ENCODE data around the gene PTPRF. TPM values are rescaled to one million over a fixed set of nuclear protein-coding genes. Genes with fewer than 3 reads are reported as not detected.

The PTPRF gene
- total RNA-seq, 1 experiment from 2014 or later, result 110 TPM

DNA sequence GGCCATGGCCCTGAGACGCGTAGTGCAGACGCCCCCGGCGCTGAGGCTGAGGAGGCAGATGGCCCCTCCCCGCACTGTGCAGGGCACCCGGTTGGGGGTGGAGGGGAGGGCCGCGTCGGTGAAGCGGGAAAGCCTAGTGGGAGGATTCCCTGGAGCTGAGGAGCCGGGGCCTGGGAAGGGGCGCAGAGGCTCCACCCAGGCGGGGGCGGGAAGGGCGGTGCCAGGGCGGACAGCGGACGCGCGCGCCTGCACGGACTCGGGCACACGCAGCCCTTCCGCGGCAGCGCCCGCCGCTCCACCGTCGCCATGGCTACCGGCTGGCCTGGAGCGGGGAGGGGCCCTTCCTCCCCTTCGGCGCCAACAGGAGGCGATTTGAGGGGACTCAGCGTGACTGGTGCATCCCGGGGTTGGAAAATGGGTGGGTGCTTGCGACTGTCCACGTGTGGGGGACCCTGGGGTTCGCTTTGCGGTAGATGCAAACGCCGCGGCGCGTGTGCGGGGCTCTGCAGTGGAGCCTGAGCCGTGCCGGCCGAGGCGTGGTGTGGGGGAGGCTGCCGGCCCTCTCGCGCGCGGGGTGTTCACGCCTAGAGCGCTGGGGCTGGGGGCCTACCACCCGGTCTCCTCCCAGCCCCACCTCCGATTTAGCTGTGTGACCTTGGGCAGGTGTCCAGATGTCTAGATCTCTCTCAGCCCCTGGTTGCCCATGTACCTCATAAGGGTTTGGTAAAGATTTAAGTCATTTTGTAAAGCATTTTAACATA lies 35.1 kb downstream of the PTPRF start:
- DNase-seq (ENCODE audit: low spot score), result peak; percentile 80
- POLR2A ChIA-PET (ENCODE audit: low non-redundant PET), result interaction anchor here (0.6 kb wide), 1 partner anchor 453 kb away, joined by 3 read pairs; no protein-coding TSS in a partner anchor
- no peak overlapping the region for H3K27ac ChIP-seq (ENCODE audit: low read depth, low read length, poor library complexity, severe bottlenecking)
- BruUV-seq (replicated peaks), result no TSS peak
- H3K27me3 ChIP-seq (replicated peaks; ENCODE audit: insufficient read depth, low read depth, low read length, poor library complexity), result no peaks in the 10 kb centered on the region
- no peaks in the 10 kb centered on the region for H3K9me3 ChIP-seq (ENCODE audit: low read depth, low read length, poor library complexity, severe bottlenecking)
- peak overlapping the region; percentile 28 for H3K4me3 ChIP-seq (ENCODE audit: low read depth, low read length, poor library complexity, severe bottlenecking)
- peaks cover 23% of the 10 kb centered on the region for H3K4me1 ChIP-seq (ENCODE audit: insufficient read depth, low read length, poor library complexity, severe bottlenecking)
- peaks cover 6% of the 10 kb centered on the region for H3K36me3 ChIP-seq (ENCODE audit: insufficient read depth, low read length, poor library complexity, severe bottlenecking)
- CTCF ChIA-PET, result interaction anchor here (1.1 kb wide), 1 partner anchor 11 kb away, joined by 3 read pairs; no protein-coding TSS in a partner anchor
- intact Hi-C loops (cut with micrococcal nuclease; ENCODE audit: unreplicated experiment), result no loop called here
- TF ChIP-seq EZH2 (IDR thresholded peaks at IDR 0.05; ENCODE audit: borderline replicate concordance, low read depth, low read length, poor library complexity, severe bottlenecking), result no peak
- TF ChIP-seq CTCF (conservative IDR thresholded peaks at IDR 0.05; ENCODE audit: low read depth, low read length), result no peak

DNA sequence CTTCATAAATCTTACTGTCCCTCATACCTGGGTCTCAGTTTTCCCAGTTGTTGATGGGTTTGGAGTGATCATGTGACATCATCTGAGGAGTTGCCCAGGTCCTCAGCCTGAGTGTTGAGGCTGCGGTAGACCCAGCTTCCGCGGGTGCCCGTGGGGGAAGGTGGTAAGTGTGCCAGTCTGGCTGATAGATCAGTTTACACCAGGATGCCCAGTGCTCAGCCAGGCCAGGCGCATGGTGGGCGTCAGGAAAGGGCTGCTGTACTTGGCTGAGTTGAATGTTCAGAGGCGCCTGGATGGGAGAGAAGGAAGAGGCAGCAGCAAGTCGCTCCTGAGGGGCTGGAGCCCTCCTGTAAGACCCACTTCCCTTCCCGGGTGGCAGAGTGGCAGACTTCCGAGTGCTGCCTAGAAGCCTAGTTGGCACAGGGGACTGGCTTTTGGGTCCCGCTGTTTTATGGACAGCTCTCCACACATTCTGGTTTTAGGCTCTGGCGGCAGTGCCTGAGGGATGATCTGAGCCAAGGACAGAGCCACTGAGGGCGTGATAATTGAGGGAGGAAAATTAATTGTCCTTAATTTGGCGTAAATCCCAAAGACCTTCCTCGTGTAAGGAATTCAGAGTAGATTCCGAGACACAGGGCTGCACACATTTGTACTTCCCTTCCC lies 35.8 kb downstream of the PTPRF start:
- Histone ChIP-seq H3K4me1 (ENCODE audit: insufficient read depth, low read length, poor library complexity, severe bottlenecking) (peaks cover 23% of the 10 kb centered on the region), H3K4me3 (ENCODE audit: low read depth, low read length, poor library complexity, severe bottlenecking) (no peak overlapping the region), H3K27me3 (replicated peaks; ENCODE audit: insufficient read depth, low read depth, low read length, poor library complexity) (no peaks in the 10 kb centered on the region), H3K9me3 (ENCODE audit: low read depth, low read length, poor library complexity, severe bottlenecking) (no peaks in the 10 kb centered on the region), H3K36me3 (ENCODE audit: insufficient read depth, low read length, poor library complexity, severe bottlenecking) (peaks cover 9% of the 10 kb centered on the region), H3K27ac (ENCODE audit: low read depth, low read length, poor library complexity, severe bottlenecking) (no peak overlapping the region)
- ChIA-PET POLR2A (ENCODE audit: low non-redundant PET) (no interaction called here), CTCF (no interaction called here)
- no peak for DNase-seq (ENCODE audit: low spot score)
- BruUV-seq (replicated peaks), result no TSS peak
- intact Hi-C loops (cut with micrococcal nuclease; ENCODE audit: unreplicated experiment), result no loop called here
- TF ChIP-seq CTCF (conservative IDR thresholded peaks at IDR 0.05; ENCODE audit: low read depth, low read length) (no peak), EZH2 (IDR thresholded peaks at IDR 0.05; ENCODE audit: borderline replicate concordance, low read depth, low read length, poor library complexity, severe bottlenecking) (no peak)

DNA sequence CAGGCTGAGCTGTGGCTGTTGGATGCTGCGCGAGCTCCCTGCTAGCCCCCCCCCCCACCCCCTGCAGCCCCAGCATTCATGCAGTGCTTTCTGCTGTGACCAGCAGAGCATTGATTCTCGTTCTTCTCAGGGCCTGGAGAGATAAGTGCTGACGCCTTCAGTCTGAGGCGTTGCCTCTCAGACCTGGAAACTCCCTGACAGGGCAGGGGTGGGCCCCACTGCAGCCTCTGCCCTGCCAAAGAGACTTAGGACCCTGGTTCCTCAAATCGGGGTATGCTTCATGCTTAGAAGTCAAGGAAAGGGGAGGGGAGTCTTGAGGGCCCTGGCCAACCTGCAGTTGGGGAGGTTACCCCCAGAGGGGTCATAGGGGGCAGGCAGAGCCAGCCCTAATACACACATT lies 38.5 kb downstream of the PTPRF start:
- Histone ChIP-seq H3K4me3 (ENCODE audit: low read depth, low read length, poor library complexity, severe bottlenecking) (no peak overlapping the region), H3K27me3 (replicated peaks; ENCODE audit: insufficient read depth, low read depth, low read length, poor library complexity) (no peaks in the 10 kb centered on the region), H3K36me3 (ENCODE audit: insufficient read depth, low read length, poor library complexity, severe bottlenecking) (peaks cover 22% of the 10 kb centered on the region), H3K9me3 (ENCODE audit: low read depth, low read length, poor library complexity, severe bottlenecking) (no peaks in the 10 kb centered on the region), H3K27ac (ENCODE audit: low read depth, low read length, poor library complexity, severe bottlenecking) (no peak overlapping the region), H3K4me1 (ENCODE audit: insufficient read depth, low read length, poor library complexity, severe bottlenecking) (peaks cover 20% of the 10 kb centered on the region)
- no peak for TF ChIP-seq CTCF (conservative IDR thresholded peaks at IDR 0.05; ENCODE audit: low read depth, low read length)
- TF ChIP-seq EZH2 (IDR thresholded peaks at IDR 0.05; ENCODE audit: borderline replicate concordance, low read depth, low read length, poor library complexity, severe bottlenecking), result no peak
- POLR2A ChIA-PET (ENCODE audit: low non-redundant PET), result interaction anchor here (0.5 kb wide), 1 partner anchor 1182 kb away, joined by 8 read pairs; no protein-coding TSS in a partner anchor
- no TSS peak for BruUV-seq (replicated peaks)
- no peak for DNase-seq (ENCODE audit: low spot score)
- CTCF ChIA-PET, result no interaction called here
- intact Hi-C loops (cut with micrococcal nuclease; ENCODE audit: unreplicated experiment), result no loop called here
